ENCODE measurements around the gene HP1BP3.
"Not testable (repeated sequence)": the region's sequence is repeated elsewhere in the genome, so short reads cannot be mapped to it uniquely, and the experiment has no call there.

Gene HP1BP3

DNA sequence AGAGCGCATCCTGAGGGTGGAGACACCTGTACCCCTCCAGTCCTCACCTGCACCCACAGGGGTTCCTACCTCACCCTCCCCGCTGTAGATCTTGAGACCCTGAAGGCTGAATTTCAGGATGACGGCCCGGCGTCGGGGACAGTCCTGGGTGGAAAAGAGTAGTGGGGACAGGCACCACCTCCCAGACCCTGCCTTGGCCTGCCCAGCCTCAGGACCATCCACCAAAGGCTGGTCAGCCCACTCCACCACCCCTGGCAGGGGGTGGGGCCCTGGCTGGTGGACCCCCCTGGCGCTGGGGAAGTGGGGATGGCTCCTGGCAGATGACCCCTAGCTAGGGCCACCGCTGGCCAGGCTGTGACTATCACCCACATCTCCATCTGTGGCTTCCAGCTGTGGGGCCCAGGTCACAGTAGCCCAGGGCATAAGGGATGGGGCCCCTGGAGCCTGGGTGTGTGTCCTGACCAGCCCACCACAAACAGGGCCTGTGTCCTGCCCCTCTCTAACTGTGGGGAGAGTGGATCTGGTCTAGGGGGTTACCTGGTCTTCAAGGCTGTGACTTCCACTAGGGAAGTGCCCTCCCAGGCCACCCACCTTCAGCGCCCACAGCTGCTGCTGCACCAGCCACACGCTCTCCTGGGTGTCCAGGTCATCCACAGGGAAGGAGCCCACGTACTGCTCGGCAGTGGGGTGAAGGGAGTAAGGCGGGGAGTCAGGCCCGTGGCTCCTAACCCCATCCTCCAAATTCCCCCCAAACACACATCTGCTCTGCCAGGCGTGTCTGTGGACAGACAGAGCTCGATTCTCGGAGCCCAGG lies 60.0 kb downstream of the HP1BP3 start:
- DNase-seq, result peak; percentile 45

DNA sequence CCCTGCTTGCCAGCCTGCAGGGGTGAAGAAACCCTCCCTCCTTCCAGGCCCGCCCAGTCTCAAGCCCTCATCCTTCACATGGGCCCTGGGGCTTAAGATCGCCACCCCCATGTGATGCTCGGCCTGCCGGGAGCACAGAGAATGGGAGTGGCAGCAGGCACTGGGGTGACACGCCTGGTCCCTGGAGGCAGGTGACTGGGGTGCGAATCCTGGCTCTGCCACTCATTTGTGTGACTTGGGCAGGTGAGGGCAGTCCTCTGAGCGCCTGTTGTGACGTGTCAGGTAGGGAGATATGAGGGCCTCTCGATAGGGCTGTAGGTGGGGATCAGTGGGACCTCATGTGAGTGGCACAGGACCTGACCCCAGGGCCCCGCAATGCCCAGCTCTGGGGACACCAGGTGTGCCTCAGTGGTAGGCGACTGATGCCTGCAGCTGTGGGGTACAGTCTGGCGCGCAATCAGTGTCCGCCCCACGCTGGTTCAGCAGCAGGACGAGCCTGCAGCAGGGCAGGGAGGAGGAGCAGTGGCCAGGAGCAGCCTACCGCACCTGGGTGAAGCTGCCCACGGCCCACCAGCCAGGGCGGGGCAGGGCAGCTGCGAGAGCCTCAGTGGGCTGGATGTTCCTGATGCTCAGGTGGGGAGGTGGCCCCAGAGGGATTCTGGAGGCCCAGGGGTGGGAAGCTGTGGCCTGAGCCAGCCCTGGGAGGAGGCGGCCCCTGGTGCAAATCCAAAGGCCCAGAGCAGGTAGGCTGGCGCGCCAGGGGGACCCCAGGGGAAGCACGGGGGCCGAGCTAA lies 60.8 kb downstream of the HP1BP3 start:
- peak; percentile 36 for DNase-seq

DNA sequence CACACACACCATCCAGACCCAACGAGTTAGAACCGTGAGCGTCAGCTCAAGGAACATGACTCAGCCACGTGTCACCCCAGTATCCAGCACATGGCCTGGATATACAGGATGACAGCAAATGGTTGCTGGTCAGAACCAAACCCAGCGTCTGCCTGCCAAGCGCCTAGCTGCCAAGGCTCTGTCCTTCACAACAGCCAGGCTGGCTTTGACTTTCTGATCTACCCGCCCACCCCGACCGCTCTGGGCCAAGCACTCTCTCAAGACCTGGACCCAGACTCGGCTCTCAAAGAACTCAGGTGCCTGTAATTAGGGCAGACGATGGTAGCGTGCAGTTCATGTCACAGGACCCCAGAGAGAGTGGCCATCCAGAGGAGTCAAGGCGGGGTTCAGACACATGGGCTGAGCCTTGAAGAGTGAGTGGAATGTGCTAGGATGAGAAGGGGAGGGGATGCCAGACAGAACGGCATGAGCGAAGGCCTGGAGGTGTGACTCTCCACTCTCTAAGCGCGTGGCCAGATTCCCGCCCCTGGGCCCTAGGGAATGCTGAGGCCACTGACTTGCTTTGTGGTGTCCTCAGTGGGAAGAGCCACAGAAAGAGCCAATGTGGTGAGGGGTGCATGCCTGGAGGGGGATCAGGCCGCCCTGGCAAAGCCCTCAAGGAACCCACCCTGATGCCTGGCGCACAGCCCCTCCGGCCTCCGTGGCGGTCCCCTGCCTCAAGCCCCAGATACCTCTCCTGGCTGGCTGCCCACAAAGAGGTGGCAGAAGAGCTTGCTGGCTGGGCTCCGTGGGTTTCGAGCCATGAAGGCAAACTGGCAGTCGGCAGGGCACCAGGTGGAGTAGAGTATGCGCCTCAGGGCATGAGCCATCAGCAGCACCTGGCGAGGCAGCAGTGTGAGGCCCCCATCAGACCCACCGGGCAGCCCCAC lies 61.7 kb downstream of the HP1BP3 start:
- DNase-seq, result peak; percentile 48

DNA sequence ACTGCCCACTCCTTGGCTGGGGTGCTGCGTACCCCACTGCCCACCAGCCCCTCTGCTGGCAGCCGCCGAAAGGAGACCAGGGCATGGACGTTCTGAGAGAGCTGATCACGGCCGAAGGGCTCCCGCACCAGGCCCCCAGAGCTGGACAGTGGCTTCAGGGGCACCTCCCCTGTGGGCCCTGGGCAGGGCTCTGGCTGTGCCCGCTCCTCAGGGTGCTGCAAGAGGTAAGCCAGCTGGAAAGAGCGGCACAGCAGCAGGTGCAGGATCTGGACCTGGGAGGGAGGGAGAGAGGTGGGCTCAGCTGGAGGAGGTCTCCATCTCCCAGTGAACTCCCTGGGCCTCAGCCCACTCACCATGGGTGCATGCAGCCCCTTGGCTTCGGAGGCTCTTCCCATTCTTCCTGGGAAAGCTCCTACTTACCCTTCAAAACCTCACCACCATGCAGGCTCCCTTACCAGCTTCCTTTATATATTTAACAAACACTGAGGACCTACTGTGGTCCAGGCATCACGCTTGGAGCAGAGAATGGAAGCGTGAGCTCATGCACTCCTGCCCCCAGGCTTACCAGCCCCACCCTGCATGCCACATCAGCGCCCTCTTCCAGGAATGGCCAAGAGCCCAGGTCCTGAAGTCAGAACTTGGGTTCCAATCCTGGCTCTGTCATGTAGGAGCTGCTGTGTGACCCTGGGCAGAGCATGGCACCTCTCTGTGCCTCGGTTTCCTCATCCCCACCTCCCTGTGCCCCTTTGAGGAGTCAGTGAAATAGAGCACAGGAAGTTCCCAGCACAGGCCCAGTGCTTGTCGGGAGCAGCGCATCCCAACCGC lies 62.5 kb downstream of the HP1BP3 start:
- DNase-seq, result peak; percentile 23

DNA sequence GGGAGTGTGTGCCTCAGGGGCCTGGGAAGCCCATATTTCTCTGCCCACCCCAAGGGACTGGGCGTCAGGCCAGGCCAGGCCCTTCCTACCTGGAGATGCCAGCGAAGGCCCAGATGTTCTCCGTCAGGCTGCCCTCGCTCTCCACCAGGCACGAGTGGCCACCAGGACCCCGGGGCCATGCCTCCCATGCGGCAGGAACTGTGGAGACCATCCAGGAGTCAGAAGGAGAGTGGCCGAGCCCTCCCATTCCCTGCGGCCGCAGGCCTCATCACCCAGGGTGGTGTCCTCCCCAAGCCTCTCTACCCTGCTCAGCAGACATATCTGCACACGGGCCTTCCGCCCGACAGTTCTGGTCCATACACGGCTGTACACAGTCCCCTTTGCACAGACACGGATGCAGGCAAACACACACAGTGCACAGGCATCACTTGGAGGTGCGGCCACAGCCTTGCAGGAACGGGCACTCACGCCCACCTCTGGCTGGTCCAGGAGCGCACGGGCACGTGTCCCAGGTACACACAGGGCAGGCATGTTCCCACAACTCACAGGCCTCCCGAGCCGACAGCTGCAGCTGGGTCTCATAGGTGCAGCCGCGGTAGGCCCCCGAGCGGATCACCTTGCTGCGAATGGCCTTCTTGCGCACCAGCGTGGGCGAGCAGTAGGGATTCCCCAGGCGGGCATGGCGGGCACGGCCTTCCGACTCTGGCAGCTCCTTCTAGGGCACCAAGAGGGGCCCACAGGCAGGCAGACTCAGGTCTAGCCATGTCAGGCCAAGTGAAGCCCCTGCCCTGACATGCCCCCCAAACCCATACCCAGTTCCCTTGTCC lies 63.4 kb downstream of the HP1BP3 start:
- peak; percentile 46 for DNase-seq

DNA sequence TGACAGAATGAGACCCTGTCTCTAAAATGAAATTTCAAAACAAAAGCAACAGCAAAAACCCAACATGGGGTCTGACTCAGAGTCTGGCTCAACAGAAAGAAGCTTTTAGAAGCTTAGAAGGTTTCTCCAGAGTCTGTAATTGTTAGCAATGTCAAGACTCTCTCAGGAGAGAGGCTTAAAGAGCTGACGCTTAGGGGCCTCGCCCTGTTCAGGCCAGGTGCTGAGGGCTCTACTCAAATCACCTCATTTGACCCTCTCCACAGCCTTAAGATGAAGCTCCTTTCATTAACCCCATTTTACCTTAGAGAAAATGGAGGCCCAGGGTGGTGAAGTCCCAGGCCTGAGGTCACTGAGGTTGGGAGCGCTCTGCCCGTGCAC lies 64.0 kb downstream of the HP1BP3 start:
- DNase-seq, result peak; percentile 38

DNA sequence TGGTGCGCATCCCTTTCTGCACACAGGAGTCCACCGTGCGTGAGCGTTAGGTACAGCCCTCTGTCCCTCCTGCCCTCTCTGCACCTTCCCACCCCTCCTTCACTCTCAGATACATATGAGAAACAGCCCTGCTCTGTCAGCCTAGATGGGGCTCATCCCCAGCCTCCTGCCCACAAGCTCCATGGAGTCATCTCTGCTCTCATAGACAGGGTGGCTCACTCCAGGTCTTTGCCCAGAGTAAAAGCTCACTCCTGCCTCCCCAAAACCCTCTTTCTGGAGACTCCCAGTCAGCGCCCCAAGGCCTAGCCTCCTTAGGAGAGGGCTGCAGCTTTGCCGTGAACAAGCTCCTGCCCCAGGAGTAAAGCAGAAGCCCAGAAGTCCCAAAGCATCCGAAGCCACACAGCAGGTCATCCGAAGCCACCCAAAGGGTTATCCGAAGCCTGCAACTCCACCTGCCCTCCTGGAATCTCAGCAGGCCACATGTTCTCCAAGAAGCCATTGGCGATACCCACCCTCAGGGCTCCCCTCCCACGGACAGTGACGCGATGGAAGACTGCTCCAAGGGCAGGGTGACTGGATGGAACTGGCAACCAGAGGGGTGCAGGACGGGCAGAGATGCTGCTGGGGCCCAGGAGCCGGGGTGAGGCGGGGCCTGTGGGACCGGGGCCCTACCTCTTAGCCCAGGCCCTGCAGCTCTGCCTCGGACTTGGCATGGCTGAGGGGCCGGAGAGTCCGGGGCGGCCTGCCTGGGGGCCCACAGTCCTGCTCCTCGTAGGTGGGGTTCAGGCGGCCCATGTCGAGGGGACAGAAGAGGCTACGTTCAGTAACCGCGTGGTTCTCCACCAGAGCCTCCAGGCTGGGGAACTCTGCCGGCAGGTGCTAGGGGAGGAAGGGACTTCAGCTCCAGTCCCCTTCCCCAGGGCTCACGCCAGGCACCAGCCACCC lies 65.7 kb downstream of the HP1BP3 start:
- DNase-seq, result no peak

DNA sequence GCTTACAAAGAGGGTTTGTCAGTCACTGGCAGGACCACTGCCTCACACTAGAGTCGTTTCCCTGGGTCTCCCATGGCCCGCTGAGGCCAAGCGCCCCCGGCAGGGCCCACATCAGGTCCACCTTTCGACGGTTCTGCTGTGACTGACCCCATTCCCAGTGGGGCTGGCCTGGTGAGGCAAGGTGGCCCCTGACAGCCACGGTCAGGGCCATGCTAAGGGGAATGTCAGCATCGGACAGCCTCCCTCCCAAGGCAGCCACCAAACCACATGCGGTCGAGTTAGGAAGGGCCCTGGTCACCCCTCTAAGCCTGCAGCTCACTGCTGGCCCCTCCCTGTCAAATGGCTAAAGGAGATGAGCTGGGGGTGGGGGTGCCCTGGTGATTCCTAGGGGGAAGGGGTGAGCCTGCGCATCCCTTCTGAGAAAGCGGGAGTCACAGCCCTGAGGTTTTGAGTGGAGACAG lies 66.4 kb downstream of the HP1BP3 start:
- no peak for DNase-seq

DNA sequence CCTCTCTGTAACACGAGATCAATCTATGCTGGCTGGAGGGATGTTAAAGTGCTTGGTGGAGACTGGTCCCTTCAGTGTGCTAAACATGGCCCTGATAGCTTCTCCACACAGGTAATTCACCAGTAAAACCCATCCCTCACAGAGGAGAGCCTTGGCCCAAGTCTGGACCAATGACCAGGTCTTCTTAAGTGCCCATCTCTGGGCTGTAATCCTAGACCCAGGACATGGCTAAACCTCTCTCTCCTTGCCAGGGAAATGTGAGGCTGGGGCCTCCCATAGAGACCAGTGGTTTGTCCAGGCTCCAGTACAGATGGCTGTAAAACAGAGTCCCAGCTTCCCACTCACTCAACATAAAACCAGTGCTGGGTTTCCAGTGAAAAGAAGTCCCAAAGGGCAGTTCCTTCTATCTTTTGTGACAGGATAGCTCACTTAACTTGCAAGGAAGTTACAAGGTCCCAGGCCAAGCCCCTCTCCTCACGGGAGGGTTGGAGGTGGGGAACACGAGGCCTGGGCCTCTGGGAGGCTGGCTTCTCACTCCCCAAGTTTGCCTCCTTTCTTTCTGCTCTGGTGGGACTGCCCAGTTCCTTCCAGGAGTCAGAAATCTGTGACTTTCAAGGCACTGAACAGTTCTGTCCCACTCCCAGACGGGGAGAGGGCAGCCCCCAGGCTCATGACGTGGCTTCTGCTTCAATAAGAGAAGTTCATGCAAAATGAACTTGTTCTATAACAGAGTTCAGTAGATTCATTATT lies 67.1 kb downstream of the HP1BP3 start:
- DNase-seq, result no peak

DNA sequence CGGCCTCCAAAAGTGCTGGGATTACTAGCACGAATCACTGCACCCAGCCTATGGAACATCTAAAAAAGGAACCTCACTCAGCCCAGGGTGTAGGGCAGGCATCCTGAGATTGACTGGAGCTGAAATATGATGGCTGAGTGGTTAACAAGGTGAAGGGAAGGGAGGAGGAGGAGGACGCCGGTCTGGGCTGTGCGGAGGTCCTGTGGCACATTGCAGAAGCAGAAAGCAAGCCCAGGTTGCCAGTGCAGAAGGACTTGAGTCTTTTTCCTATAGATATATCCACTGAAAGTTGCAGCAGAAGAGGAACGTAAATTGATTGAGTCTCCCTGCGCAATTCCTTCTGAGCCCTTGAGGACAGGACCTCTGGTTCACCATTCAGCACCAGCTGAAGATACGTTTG lies 67.8 kb downstream of the HP1BP3 start:
- no peak for DNase-seq

DNA sequence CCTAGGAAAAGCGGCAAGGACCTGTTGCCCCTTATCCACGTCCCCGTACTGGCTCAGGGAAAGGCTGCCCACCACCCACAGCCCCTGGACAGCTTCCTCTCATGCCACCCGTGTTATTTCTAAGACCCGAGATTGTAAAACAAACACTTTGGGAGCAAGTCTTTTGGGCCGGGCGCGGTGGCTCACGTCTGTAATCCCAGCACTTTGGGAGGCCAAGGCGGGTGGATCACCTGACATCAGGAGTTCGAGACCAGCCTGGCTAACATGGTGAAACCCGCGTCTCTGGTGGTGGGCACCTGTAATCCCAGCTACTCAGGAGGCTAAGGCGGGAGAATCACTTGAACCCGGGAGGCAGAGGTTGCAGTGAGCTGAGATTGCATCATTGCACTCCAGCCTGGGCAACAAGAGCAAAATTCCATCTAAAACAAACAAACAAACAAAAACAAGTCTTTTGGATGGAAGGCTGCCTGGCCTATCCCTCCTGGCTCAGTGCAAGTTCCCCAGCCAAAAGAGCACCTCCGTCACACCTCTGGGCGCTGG lies 68.7 kb downstream of the HP1BP3 start:
- not testable (repeated sequence) for DNase-seq

DNA sequence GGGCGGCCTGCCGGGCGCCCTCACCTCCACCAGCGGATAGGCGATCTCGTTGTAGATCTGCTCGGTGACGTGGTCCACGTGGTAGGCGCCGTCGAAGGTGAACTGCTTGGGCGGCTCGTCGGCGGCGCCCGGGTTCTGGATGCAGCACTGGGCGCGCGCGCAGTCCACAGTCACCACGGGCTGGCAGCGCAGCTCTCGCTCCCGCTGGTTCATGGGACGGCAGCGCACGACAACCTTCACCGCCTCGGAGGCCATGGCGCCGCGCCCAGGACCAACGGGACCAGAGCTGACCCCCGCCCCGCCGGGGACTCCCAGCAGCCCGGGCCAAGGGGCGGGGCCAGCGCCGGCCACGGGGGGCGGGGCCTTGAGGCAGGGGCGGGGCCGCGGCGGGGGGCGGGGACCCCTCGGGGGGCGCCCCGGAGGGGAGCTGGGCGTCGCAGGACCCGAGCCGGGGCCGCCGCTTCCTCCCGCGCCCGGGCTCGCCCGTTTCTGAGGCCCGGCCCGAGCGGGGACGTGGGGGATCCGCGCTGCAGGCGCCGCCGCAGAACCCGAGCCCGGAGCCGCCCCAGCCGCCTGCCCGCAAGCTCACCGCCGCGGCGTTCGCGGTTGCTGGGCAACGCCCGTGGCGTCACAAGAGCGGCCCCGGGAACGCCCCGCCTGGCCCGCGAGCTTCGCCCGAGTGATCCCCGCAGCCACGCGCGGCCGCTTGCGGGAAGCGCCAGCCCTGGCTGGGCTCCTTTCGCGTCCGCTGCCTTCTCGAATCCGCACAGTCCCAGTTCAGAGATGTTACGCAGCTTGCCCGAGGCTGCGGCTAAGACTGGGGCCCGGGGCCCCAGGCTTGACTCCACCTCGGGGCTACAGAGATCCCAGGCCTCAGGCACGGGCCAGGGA lies 69.4 kb downstream of the HP1BP3 start, which contains the start of gene KIF17:
TSS of gene KIF17 (minus strand) at position 556 of the 891 bp plus-strand sequence. CDS start at position 255, 301 bp downstream.
- peak; percentile 81 for DNase-seq

DNA sequence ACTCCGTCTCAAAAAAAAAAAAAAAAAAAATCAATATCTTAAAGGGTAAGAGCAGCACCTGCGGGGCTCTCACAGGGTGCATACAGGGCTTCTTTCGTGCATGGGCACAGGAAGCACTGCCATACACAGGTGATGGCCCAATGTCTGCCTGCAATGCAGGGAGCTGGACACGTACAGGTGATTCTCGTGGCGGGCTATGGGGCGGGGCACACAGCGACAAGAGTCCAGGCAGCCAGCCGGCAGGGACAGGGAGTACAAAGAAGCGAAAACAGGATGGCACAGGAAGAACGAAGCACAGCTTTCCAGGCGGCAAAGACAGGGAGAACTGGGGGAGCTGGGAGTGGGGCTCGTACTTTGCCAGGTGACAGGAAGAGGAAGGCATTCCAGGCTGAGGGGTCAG lies 70.9 kb downstream of the HP1BP3 start:
- DNase-seq, result no peak

DNA sequence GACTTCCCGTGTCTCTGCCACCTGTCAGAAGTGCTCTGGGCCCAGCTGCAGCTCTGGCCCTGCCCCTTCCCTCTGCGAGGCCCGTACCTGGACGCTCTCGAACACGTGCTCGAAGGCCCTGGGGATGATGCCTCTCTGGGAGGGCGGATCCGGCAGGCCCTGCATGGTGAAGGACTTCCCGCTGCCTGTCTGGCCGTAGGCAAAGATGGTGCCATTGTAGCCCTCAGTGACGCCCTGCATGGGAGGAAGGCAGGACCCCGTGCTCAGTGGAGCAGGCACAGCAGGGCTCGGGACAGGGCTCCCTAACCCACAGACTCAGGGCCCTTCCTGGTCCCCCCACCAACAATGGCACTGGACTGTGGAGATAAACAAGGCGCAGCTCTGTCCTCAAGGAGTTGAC lies 71.7 kb downstream of the HP1BP3 start:
- DNase-seq, result no peak

DNA sequence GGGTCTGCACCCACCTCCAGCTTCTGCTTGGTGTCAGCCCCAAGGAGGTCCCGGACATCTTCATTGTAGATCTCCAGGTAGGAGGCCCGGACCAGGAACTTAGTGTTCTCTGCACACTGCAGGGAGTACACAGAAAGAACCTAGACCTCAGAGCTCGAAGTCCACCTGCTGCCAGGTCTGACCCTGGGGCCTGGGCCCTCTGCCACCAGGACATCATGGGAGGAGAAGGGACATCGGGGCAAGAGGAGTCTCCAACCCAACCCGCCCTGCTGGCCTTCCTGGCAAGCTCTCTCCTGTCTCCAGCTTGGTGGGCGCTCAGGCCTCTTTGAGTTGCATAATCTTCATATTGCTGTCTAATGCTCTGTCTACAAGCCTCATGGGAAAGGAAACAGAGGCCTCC lies 73.7 kb downstream of the HP1BP3 start:
- no peak for DNase-seq

DNA sequence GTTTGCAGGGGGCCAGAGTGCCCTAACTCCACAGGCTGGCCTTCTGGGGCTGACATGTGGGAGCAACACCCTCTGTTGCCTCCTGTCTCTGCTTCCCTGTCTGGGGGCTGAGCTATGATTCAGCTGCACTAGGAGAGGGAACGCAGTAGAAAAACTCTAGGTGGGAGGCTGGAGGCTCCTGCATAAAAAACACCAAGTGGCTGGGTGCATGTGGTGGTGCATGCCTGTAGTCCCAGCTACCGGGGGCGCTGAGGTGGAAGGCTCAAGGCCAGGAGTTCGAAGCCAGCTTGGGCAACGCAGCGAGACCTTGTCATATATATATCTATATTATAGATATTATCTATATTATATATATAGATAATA lies 74.9 kb downstream of the HP1BP3 start:
- DNase-seq, result no peak

DNA sequence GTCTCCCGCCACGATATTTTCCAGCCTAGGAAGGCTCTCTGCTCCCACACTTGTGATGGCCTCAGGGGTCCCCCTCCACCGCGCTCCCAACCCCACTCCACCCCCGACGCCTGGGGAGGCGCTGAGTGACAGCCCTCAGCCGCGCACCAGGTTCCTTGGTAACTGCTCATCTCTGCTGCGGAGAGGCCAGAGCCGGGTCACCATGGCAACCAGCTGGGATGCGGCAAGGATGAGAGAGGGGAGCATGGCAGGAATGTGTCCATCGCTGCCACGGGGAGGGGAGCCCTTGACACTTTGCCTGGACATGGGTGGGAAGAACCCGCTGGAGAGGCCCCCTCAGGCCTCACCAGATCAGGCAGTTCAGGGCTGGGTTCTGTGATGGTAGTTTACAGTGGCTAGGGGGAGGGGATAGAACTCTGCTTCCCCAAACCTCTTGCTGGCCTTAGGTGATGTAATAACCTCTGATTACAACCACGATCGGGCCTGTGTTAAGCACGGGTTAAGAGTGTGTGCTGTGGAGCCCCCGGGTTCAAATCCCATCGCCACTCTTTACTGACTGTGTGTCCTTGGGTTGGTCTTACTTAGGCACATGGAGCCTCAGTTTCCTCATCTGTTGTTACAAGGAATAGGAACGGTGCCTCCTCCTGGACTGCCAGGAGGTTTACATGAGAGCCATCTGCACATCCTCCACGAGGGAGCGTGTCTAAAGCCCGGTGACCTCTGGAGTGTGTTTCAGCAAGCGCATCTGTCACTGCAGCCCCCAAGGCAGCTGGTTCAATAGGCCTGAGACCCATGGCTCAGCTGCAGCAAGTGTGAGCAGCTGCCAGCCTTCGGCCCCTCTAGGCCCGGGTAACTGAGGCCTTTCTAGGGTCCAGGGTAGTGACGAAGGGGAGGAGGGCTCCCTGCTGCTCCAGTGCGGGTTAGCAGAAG lies 75.6 kb downstream of the HP1BP3 start:
- DNase-seq, result no peak

All from activated CD8-positive, alpha-beta memory T cell treated with anti-CD3 and anti-CD28 coated beads, Interleukin-2, amount 50 U/mL, for 48 hours (primary cell).